ENCODE data around the gene L1CAM.

- TF ChIP-seq CTCF (IDR thresholded peaks at IDR 0.05; ENCODE audit: borderline replicate concordance, extremely low read depth, low read length, poor library complexity, severe bottlenecking): no peak
- no peak for TF ChIP-seq EZH2 (IDR thresholded peaks at IDR 0.05; ENCODE audit: borderline replicate concordance, low read depth, low read length, severe bottlenecking)
Observed at GRCh38 chrX:153901753-153902140, 15.8 kb upstream of the L1CAM start.
